Stimulated activated CD4-positive, alpha-beta T cell treated with anti-CD3 and anti-CD28 coated beads, Interleukin-2, amount 100 ng/mL, for 24 hours (primary cell): ENCODE measurements around the gene DIAPH1.
"Not testable (repeated sequence)": the region's sequence is repeated elsewhere in the genome, so short reads cannot be mapped to it uniquely, and the experiment has no call there.

Experiments used
- DNase-seq, 2 donors: peaks; one replicate each; pipeline ENCODE4 v3.0.0-alpha.2; 2020

DIAPH1 gene

GRCh38 chr5:141639357-141640050 is 20.7 kb upstream of the DIAPH1 start:
- DNase-seq, result no peak

- no peak for DNase-seq
Observed at GRCh38 chr5:141638771-141639170, 20.0 kb upstream of the DIAPH1 start.

GRCh38 chr5:141637767-141638419 is 19.1 kb upstream of the DIAPH1 start:
- peak; percentile 63 to 64 for DNase-seq

- peak; percentile 67 for DNase-seq
Observed at GRCh38 chr5:141637123-141637766, 18.4 kb upstream of the DIAPH1 start.

- DNase-seq, result peak; percentile 96 to 97
Observed at GRCh38 chr5:141636413-141637122, 17.8 kb upstream of the DIAPH1 start, which contains the start of the genes HDAC3 and RELL2. Gene HDAC3, minus strand, starts transcription at chr5:141636849. Its CDS starts 59 bp downstream, at chr5:141636790. Gene RELL2, plus strand, starts transcription at chr5:141636997. Its CDS starts 1,229 bp downstream, at chr5:141638226.

- DNase-seq, result no peak
Observed at GRCh38 chr5:141636106-141636412, 17.3 kb upstream of the DIAPH1 start.

- DNase-seq, result no peak
Observed at GRCh38 chr5:141635646-141636045, 16.8 kb upstream of the DIAPH1 start.

GRCh38 chr5:141634720-141635119 is 15.9 kb upstream of the DIAPH1 start:
- no peak for DNase-seq

GRCh38 chr5:141633871-141634561 is 15.2 kb upstream of the DIAPH1 start:
- DNase-seq, result no peak

GRCh38 chr5:141632650-141633049 is 13.8 kb upstream of the DIAPH1 start:
- no peak for DNase-seq

GRCh38 chr5:141630570-141631140 is 11.9 kb upstream of the DIAPH1 start:
- no peak for DNase-seq

GRCh38 chr5:141628175-141628788 is 9.5 kb upstream of the DIAPH1 start:
- DNase-seq, result no peak

GRCh38 chr5:141623611-141624010 is 4.8 kb upstream of the DIAPH1 start:
- DNase-seq, result no peak

GRCh38 chr5:141623186-141623585 is 4.4 kb upstream of the DIAPH1 start:
- DNase-seq, result no peak

GRCh38 chr5:141618030-141618803 is 583 bp downstream of the DIAPH1 start:
- peak; percentile 70 to 71 for DNase-seq

GRCh38 chr5:141617682-141618029 is 1.1 kb downstream of the DIAPH1 start:
- no peak for DNase-seq

- no peak for DNase-seq
Observed at GRCh38 chr5:141617128-141617527, 1.7 kb downstream of the DIAPH1 start.

GRCh38 chr5:141615991-141616720 is 2.6 kb downstream of the DIAPH1 start:
- no peak for DNase-seq

- no peak for DNase-seq
Observed at GRCh38 chr5:141613344-141613743, 5.5 kb downstream of the DIAPH1 start.

GRCh38 chr5:141611289-141611688 is 7.5 kb downstream of the DIAPH1 start:
- no peak for DNase-seq

GRCh38 chr5:141609921-141610320 is 8.9 kb downstream of the DIAPH1 start:
- not testable (repeated sequence) for DNase-seq
